GM12874 (cell line): ENCODE measurements around the gene ARHGAP32.

Experiments used
- CTCF ChIP-seq: IDR thresholded peaks from 2 replicates; pipeline ENCODE4 v1.5.1; 2011; ENCODE audit warnings: low read depth, mild to moderate bottlenecking, control low read depth, low read length, moderate library complexity; ENCODE audit not compliant: insufficient read depth

The ARHGAP32 gene

GRCh38 chr11:128916681-128917080 is 275.4 kb downstream of the ARHGAP32 start:
- TF ChIP-seq CTCF = no peak

- TF ChIP-seq CTCF = no peak
These were observed 276.0 kb downstream of the ARHGAP32 start for GRCh38 chr11:128916037-128916572.

- no peak for TF ChIP-seq CTCF
These were observed 277.0 kb downstream of the ARHGAP32 start for GRCh38 chr11:128915149-128915521.
